Activated CD4-positive, alpha-beta T cell treated with anti-CD3 and anti-CD28 coated beads, Interleukin-2, amount 10 ng/mL, durations not matched to agents 24 days and 14 days (primary cell): ENCODE measurements around the gene PDE4C. TPM values are rescaled to one million over a fixed set of nuclear protein-coding genes. Genes with fewer than 3 reads are reported as not detected.

Experiments used
- DNase-seq: peaks from one replicate; pipeline ENCODE4 v3.0.0; 2022
- H3K27ac Mint-ChIP-seq: one replicate; pipeline ENCODE4 v1.8.0; 2022; ENCODE audit warnings: mild to moderate bottlenecking, mixed read lengths
- H3K27me3 Mint-ChIP-seq: one replicate; pipeline ENCODE4 v1.8.0; 2022; ENCODE audit warnings: mixed read lengths
- H3K36me3 Mint-ChIP-seq: one replicate; pipeline ENCODE4 v1.8.0; 2022; ENCODE audit warnings: low read depth, mild to moderate bottlenecking, mixed read lengths
- H3K4me1 Mint-ChIP-seq: one replicate; pipeline ENCODE4 v1.8.0; 2021; ENCODE audit warnings: mixed read lengths
- H3K4me3 Mint-ChIP-seq: one replicate; pipeline ENCODE4 v1.8.0; 2022; ENCODE audit warnings: mild to moderate bottlenecking, moderate library complexity, mixed read lengths
- H3K9me3 Mint-ChIP-seq: one replicate; pipeline ENCODE4 v1.8.0; 2021; ENCODE audit warnings: mixed read lengths
- intact Hi-C: fragments of 100-400 bp; cut with micrococcal nuclease; formaldehyde crosslinking; loops from one replicate; pipeline ENCODE4 v1.15.1; 2023
- total RNA-seq: library from RNA; stranded (reverse); gene quantifications from 2 replicates; pipeline ENCODE4 v1.2.3, GENCODE V29; 2022

Gene PDE4C
- 0.14 and 0.37 TPM in 2 replicates for total RNA-seq

DNA sequence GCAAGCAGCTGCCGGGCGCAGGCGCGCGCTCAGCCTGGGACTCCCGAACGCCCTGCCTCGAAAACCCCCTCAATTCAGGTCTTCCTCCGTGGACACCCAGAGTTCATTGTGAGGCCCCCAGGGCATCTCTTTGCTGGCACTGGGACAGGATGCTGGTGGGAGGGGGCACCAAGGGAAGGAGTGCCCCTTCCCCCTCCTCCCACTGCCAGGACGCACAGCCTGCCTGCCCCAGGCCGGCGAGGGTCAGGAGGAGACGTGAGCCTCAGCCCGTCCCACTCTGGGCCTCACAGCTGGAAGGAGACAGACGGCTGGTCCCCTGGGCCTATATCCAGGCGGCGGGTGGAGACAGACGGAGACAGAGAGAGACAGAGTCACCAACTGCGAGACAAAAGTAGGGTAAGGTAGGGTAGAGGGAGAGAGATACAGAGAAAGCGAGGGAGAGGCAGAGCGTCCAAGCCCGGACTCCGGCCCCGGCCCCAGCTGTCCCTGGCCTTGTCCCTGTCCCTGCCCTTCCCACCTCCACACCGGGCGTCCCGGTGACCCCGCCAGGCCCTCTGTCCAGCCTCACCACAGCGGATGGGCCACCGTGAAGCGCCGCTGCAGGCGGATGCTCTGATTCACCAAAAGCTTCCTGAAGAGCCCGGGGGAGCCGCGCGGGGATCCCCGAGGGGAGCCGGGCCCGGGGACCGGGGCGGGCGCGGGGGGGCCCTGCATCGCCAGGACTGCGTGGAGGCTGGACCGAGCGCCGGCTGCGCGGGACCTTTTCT, at the start of gene PDE4C:
TSS of gene PDE4C (minus strand) at position 737 of the 767 bp plus-strand sequence. CDS start at position 714, 23 bp downstream.
- no peak for DNase-seq
- Mint-ChIP-seq H3K4me1 (peaks cover 12% of the 10 kb centered on the region), H3K4me3 (peak within 1 kb of the TSS; percentile 91), H3K27ac (no peak within 1 kb of the TSS), H3K36me3 (peaks cover 2% of the 10 kb centered on the region), H3K27me3 (peaks cover 57% of the 10 kb centered on the region), H3K9me3 (no peaks in the 10 kb centered on the region)
- intact Hi-C loops: loop anchor here (2.0 kb wide), 1 partner anchor 21 kb away; the partner anchor contains the start of gene RAB3A

DNA sequence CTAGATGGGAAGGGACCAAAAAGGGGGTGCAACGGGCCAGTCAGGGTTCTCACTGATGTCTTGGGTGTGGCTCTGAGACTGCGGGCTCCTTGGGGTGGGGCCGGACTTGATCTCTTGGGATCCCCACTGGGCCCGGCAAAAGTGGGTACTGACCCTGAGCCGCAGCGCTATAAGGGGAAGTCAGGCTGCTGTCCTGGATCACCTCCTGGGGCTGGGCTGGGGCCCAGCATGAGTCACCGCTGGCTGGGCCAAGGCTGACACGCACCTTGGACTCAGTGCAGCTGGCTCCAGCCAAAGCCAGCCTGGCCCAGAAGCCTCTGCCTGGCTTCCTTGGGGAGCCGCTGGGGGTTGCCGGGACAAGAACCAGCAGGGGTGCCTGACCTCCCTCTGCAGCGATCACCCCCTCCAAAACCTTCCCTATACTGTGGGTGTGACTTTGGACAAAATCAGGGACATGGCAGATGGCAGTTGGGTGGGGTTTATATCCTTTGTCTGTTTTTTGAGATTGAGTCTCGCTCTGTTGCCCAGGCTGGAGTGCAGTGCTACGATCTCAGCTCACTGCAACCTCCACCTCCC, 48.6 kb upstream of the PDE4C start:
- intact Hi-C loops: no loop called here
- Mint-ChIP-seq H3K9me3 (no peaks in the 10 kb centered on the region), H3K27ac (no peak overlapping the region), H3K27me3 (peaks cover 1% of the 10 kb centered on the region), H3K36me3 (peaks cover 43% of the 10 kb centered on the region), H3K4me1 (peaks cover 31% of the 10 kb centered on the region), H3K4me3 (peak overlapping the region; percentile 10)
- DNase-seq: peak; percentile 77

DNA sequence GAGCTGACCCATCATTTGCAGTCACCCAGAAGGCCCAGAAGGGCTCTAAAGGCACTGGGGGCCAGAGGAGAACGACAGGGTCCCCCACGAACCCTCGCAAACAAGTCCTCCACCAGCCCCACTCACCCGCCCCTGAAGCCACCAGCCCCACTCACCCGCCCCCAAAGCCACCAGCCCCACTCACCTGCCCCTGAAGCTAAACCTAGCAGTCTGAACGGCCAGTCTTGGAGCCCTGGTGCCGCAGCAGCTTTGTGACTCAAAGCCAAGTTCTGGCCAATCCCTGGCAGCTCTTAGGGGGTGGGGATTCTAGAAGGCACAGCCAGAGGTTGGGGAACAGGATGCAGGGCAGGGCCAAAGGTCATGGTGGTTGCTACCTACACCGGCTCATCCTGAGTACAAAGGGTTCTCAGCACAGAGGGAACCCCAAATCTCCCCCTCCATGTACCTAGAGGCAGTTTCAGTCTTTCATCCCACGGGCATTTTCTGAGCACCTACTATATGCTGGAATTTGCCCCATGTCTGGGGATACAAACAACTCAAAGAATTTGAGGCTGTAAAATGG, 48.1 kb upstream of the PDE4C start, which contains the start of gene IQCN:
TSS of gene IQCN (minus strand) at position 234 of the 562 bp plus-strand sequence. CDS start 4,974 bp downstream, outside the sequence.
- Mint-ChIP-seq H3K36me3 (peaks cover 37% of the 10 kb centered on the region), H3K4me1 (peaks cover 26% of the 10 kb centered on the region), H3K27ac (no peak within 1 kb of the TSS), H3K9me3 (no peaks in the 10 kb centered on the region), H3K27me3 (no peaks in the 10 kb centered on the region), H3K4me3 (peak within 1 kb of the TSS; percentile 10)
- intact Hi-C loops: no loop called here
- DNase-seq: peak; percentile 80

DNA sequence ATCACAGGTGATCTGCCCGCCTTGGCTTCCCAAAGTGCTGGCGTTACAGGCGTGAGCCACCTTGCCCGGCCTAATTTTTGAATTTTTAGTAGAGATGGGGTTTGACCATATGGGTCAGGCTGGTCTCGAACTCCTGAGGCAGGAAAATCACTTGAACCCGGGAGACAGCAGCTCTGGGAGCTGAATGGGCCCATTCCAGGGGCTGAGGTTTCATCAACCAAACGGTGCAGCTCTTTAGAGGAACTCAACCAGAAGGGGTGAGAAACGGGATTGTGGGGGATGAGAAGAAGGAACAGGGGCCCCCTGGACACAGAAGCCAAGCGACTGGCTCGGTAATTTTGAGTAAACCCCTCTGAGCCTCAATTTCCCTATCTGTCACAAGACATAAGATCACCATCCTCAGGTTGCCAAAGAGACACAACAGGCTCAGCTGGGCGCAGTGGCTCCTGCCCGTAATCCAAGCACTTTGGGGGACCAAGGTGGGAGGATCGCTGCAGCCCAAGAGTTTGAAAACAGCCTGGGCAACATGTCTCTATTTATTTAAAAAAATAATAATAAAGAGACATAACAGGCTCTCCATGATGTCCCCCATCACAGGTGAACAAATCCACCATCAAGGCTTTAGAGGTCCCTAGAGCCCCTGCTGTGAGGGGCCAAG, 47.5 kb upstream of the PDE4C start:
- H3K27me3 Mint-ChIP-seq: no peaks in the 10 kb centered on the region
- H3K36me3 Mint-ChIP-seq: peaks cover 36% of the 10 kb centered on the region
- intact Hi-C loops: no loop called here
- no peaks in the 10 kb centered on the region for H3K9me3 Mint-ChIP-seq
- H3K27ac Mint-ChIP-seq: no peak overlapping the region
- peaks cover 22% of the 10 kb centered on the region for H3K4me1 Mint-ChIP-seq
- no peak for DNase-seq
- no peak overlapping the region for H3K4me3 Mint-ChIP-seq

DNA sequence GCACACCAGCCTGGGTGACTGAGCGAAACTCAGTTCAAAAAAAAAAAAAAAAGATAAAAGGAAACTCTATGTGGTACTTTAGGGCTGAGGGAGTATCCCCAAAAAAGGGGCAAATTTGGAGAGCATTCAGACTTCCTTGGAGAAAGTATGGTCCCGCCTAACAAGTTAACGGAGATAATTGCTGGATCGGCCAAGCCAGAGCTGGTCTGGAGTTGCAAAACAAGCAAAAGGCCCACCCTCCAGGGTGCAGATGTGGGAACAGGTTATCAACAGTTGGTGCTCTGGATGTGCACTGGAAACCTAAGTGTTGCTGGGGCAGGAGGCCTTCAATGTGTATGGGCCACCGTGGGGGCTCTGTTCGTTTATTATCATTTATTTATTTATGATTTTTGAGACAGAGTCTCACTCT, 45.2 kb upstream of the PDE4C start:
- Mint-ChIP-seq H3K4me1 (peaks cover 14% of the 10 kb centered on the region), H3K9me3 (no peaks in the 10 kb centered on the region), H3K4me3 (no peak overlapping the region), H3K27me3 (no peaks in the 10 kb centered on the region), H3K36me3 (peaks cover 28% of the 10 kb centered on the region), H3K27ac (no peak overlapping the region)
- intact Hi-C loops: no loop called here
- no peak for DNase-seq

DNA sequence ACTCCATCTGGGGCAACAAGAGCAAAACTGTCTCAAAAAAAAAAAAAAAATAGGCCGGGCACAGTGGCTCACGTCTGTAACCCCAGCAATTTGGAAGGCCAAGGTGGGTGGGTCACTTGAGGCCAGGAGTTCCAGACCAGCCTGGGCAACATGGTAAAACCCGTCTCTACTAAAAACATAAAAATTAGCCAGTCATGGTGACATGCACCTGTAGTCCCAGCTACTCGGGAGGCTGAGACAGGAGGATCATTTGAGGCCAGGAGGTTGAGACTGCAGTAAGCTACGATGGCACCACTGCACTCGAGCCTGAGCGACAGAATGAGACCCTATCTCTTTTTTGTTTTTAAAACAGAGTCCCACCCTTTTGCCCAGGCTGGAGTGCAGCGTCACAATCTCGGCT, 44.1 kb upstream of the PDE4C start:
- Mint-ChIP-seq H3K27me3 (no peaks in the 10 kb centered on the region), H3K4me3 (no peak overlapping the region), H3K27ac (no peak overlapping the region), H3K36me3 (peaks cover 27% of the 10 kb centered on the region), H3K9me3 (no peaks in the 10 kb centered on the region), H3K4me1 (peaks cover 14% of the 10 kb centered on the region)
- intact Hi-C loops: no loop called here
- DNase-seq: no peak

DNA sequence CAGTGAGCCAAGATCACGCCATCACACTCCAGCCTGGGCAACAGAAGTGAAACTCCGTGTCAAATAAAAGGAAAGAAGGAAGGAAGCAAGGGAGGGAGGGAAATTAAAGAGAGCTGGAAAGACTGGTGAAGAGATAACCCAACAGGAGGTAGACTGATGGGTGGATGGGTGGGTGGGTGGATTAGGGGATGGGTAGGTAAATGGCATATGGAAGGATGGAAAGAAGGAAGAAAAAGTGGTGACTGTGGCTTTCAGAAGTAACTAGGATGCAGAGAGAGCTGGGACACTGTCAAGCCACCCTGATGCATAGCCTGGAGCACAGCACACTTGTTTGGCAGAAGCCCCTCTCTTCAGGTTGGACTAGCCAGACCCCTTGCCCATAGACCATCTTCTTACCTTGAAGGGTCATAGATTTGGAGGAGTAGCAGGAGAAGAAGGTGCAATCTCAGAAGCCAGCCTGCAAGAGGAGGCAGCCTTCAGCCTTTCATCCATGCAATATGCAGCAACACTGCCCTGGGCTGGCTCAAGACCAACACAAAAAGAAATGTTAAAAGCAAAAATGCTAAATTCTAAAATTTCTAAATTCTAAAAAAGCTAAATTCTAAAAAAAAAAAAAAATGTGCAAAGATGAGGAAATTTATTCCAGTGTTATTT, 43.0 kb upstream of the PDE4C start:
- H3K4me3 Mint-ChIP-seq: no peak overlapping the region
- intact Hi-C loops: no loop called here
- H3K4me1 Mint-ChIP-seq: peaks cover 4% of the 10 kb centered on the region
- H3K36me3 Mint-ChIP-seq: peaks cover 22% of the 10 kb centered on the region
- H3K9me3 Mint-ChIP-seq: no peaks in the 10 kb centered on the region
- no peak overlapping the region for H3K27ac Mint-ChIP-seq
- no peaks in the 10 kb centered on the region for H3K27me3 Mint-ChIP-seq
- DNase-seq: no peak

DNA sequence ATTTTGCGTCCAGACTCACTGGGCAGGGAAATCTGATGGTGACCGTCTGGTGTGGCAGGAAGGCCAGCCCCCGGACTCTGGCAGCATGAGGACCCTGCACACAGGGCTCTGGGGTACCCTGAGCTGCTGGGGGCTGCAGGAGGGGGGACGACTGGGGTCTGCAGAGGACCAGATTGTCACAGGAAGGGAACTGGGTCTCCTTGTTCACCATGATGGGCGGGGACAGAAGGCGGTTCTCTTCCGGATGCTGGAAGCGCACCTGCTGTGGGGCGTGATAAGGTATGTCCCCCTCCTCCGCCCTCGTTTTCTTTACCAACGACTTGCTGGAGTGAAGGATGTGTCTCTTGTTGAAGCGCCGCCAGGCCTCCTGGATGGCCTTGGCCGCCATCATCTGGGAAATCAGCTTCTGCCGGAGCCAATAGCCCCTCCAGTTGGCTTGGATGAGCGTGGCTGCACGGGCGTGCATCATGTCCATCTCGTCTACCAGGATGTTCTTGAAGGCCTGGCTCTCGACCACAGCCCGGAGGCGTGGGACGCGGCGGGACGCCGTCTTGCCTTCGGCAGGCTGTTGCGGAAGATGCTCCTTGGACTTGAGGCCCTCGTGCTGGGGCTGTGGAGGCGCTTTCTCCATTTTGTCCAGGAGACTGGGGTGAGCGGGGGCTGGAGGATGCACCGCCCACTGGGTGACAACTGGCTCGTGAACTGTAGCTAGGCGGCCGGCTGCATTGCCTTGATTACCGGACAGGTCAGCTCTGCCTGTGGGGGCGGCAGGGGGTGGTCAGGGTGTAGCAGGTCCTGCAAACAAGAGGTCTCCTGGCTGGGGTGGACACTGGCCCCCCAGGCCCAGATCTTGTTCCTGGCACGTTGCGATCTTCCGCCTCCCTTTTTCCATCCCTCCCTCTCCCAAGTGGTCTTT, 40.8 kb upstream of the PDE4C start:
- Mint-ChIP-seq H3K9me3 (no peaks in the 10 kb centered on the region), H3K27ac (no peak overlapping the region), H3K4me1 (peaks cover 4% of the 10 kb centered on the region), H3K4me3 (no peak overlapping the region), H3K27me3 (no peaks in the 10 kb centered on the region), H3K36me3 (peaks cover 21% of the 10 kb centered on the region)
- intact Hi-C loops: no loop called here
- DNase-seq: peak; percentile 53

DNA sequence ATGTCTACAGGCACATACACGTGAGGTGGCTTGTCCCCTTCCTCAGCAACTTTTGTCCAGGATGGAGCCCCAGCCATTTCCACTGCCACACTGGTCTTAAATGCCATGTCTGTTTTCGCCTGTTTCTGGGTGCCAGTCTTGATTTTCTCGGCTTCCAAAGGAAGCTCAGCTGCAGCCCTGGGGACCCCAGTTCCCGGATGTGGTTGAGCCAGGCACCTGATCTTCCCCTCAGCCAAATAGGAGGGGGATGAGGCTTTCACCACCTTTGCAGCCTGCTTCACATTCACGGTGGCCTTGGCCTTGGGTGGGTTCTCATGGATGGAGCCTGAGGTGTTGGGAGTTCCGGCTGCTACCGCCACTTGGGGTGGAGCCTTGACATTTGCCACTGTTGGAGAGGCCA, 39.3 kb upstream of the PDE4C start:
- no peak overlapping the region for H3K27ac Mint-ChIP-seq
- no peak overlapping the region for H3K4me3 Mint-ChIP-seq
- DNase-seq: no peak
- H3K27me3 Mint-ChIP-seq: no peaks in the 10 kb centered on the region
- no peaks in the 10 kb centered on the region for H3K9me3 Mint-ChIP-seq
- intact Hi-C loops: no loop called here
- H3K4me1 Mint-ChIP-seq: peaks cover 2% of the 10 kb centered on the region
- H3K36me3 Mint-ChIP-seq: peaks cover 21% of the 10 kb centered on the region

DNA sequence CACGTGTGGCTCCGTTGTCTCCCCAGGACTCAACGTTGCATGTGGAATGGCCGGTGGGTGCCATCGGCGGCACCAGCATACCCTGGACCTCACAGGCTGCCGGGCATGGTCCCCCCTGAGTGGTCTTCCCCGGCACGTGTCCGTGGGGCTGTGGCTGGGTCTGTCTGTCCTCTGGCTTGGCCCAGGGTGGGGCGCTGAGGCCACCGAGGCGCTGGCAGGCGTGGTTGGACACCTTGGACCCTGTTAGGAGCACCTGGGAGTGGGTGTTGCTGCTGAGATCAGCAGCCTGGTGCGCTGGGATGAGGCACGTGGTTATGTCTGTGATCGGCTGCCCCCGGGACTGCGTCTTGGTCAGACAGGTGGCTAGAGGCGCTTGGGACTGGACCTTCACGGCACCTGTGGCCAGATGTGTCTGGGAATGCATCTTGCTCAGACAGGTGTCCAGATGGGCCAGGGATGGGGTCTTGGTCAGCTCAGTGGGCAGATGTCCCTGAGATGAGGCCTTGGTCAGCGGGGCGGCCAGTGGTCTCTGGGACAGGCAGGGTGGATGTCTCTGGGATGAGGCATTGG, 38.8 kb upstream of the PDE4C start:
- Mint-ChIP-seq H3K4me1 (peaks cover 2% of the 10 kb centered on the region), H3K27ac (no peak overlapping the region), H3K9me3 (no peaks in the 10 kb centered on the region), H3K27me3 (no peaks in the 10 kb centered on the region), H3K36me3 (peaks cover 21% of the 10 kb centered on the region), H3K4me3 (no peak overlapping the region)
- intact Hi-C loops: no loop called here
- DNase-seq: peak; percentile 54

DNA sequence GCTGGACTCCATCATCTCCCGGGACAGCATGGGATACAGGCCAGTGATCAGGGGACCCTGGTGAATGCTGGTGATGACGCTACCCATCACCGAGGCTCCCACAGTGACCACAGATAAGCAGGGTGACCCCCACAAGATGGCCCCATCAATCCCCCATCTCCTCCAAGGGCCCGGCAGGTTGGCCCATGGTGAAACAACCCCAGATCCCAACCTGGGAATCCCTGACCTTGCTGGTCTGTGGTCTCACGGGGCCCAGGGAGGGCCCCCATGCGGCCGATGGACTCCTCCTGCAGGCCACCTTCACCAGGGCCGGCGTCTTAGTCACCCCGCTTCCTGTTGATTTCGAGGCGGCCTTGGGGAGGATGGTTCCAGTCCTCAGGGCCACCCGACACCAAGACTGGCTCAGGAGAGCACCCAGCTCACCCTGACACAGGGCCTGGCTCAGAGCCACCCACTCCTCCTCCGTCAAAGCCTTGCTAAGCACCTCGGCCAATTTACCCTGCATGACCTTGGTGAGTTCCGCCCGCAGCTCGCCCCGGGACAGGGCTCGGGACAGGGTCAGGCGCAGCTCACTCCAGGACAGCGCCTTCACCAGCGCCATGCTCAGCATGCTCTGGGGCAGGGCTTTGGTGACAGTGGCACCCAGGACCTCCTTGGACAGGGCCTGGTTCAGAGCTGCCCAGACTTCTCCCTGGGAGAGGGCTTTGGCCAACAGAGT, 38.1 kb upstream of the PDE4C start:
- Mint-ChIP-seq H3K27ac (no peak overlapping the region), H3K4me3 (no peak overlapping the region), H3K27me3 (no peaks in the 10 kb centered on the region), H3K4me1 (peaks cover 2% of the 10 kb centered on the region), H3K9me3 (no peaks in the 10 kb centered on the region), H3K36me3 (peaks cover 21% of the 10 kb centered on the region)
- intact Hi-C loops: no loop called here
- DNase-seq: peak; percentile 54
